ENCODE measurements around the gene UBXN11. TPM values are rescaled to one million over a fixed set of nuclear protein-coding genes. Genes with fewer than 3 reads are reported as not detected.
A peak's percentile ranks its signal among the peaks of the same experiment; 100 is the strongest.

Gene UBXN11
- total RNA-seq, 1 donor from 2014 or later, result 8.3 TPM

DNA sequence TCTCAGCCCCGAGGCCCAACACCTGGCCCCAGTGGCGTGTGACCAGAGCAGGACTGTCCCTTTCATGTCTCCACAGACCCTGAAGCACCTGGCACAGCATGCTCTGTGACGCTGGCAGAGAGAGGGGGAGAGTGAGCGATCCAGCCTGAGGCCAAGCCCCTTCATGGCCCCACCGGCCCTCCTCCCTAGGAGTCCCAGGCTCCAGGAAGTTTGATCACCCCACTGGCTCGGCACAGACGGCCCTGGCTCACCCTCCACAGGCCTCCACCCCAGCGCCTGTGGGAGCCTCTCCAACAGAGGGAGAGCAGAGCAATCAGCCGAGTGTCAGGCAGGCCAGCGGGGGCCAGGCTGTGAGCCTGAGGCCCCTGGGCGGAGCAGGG lies 15.6 kb downstream of the UBXN11 start:
- no peak for ATAC-seq (ENCODE audit: poor library complexity)
- peak; percentile 63 for DNase-seq
- intact Hi-C loops (cut with DNase I), result no loop called here

- ATAC-seq (ENCODE audit: poor library complexity), result no peak
Measured at GRCh38 chr1:26290122-26290881, 16.1 kb downstream of the UBXN11 start.

DNA sequence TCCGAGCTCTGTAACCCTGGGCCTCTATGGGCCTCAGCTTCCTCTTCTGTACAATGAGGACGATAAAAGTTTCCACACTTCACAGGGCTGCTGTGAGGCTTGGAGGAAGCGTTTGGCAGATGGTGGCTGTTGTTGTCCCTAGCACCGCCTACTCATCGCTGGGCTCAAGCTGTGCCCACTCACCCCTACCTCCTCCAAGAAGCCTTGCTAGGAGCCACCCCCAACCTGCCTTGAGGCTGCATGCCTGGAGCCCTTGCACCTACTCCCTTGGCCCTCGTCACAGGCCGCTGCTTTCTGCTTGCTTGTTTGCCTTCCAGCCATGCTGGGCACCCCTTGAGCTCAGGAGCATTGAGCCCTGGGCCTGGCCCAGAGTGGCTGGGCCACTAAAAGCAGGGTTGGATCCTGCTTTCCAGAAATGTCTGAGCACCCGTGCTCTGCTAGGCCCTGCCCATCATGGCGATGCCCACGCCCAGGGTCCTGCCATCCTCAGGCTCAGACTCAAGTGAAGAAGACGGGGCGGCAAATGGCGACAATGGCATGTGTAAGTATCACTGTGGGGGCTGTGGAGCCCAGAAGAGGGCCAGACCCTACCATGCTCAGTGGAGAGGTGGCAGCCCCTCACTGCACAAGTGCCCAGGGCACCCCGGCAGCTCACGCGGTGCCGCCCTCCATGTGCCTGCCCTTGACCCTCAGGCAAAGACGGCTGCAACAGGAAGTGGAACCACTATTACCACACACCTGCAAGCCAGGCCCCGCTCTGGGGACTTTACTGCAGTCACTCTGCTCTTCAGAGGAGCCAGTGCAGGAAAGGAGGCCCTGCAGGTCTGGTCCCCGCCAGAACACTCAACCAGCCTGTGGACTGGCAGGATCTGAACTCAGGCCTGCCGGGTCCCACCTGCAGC lies 17.0 kb downstream of the UBXN11 start:
- intact Hi-C loops (cut with DNase I), result loop anchor here (10.0 kb wide), 1 partner anchor 75 kb away; no protein-coding TSS in a partner anchor

More at GRCh38 chr1:26290122-26290881, 16.1 kb downstream of the UBXN11 start:
- intact Hi-C loops (cut with DNase I), result no loop called here
- DNase-seq, result no peak

DNA sequence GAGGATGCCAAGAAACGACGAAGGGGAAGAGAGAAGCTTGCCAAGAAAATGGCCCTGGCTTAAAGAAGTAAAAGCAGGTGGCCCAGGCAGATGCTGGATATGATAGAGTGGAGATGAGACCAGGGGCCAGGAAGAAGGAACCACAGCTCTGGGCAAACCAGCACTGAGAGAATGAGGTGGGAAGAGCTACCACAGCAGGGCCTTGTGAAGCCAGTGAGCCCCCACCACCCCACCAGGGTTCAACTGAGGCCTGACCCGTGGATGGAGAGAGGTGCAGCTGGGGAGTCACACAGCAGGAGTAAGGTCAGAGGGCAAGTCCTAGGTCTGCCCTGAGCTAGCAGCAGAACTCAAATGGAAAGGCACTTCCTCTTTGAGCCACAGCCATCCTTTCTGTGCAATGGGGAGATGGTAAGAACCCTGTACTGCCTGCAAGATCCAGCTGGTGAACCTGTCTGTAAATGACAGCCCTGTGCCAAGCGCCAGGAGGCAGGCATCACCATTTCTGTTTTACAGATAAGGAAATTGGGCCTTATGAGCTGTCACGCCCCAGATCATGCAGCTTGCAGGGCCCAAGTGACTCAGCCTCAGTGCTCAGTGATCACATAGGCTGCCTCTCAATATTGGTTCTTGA lies 18.0 kb downstream of the UBXN11 start:
- DNase-seq (no peak), ATAC-seq (ENCODE audit: poor library complexity) (no peak)
- intact Hi-C loops (cut with DNase I), result loop anchor here (10.0 kb wide), 1 partner anchor 76 kb away; no protein-coding TSS in a partner anchor

More for the DNA sequence above, 17.0 kb downstream of the UBXN11 start:
- ATAC-seq (ENCODE audit: poor library complexity), result peak; percentile 3
- DNase-seq, result peak; percentile 67

GRCh38 chr1:26287811-26288210 lies 18.6 kb downstream of the UBXN11 start:
- intact Hi-C loops (cut with DNase I), result loop anchor here (10.0 kb wide), 1 partner anchor 77 kb away; no protein-coding TSS in a partner anchor
- ATAC-seq (ENCODE audit: poor library complexity) (no peak), DNase-seq (no peak)

DNA sequence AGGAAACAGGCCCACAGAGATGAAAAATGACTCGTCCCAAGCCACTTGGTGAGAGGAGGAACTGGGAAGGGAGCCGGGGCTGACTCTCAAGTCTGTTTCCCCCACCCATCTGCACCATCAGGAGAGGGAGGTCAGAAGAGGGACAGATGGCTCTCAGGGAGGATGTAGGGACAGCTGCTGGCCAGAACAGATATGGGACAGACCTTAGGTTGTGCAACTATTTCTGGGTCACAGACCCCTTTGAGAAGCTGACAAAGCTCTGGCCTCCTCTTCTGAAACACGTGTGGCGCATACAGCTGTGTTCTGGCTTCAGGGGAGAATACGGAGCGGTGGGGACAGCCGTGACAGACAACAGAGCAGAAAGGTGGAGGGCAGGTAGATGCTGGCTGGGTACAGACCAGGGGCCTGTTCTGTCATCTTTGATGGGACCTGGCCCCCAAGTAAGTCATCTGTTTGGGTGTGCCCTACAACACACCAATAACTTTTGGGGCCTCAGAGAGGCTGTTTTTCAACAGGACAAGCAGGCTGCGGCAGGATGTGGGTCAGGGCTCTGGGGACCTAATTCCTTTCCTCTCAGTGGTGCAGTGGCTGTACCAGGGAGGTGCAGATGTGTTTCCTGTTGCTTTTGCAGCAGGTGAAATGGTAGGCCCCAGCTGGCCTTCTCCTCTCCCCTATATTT lies 19.3 kb downstream of the UBXN11 start:
- ATAC-seq (ENCODE audit: poor library complexity) (peak; percentile 55), DNase-seq (peak; percentile 73)
- intact Hi-C loops (cut with DNase I), result loop anchor here (10.0 kb wide), 1 partner anchor 78 kb away; no protein-coding TSS in a partner anchor

GRCh38 chr1:26286064-26286416 lies 20.4 kb downstream of the UBXN11 start:
- intact Hi-C loops (cut with DNase I), result loop anchor here (10.0 kb wide), 1 partner anchor 79 kb away; no protein-coding TSS in a partner anchor
- no peak for ATAC-seq (ENCODE audit: poor library complexity)
- no peak for DNase-seq

GRCh38 chr1:26285366-26286063 lies 20.9 kb downstream of the UBXN11 start:
- intact Hi-C loops (cut with DNase I), result loop anchor here (10.0 kb wide), 1 partner anchor 79 kb away; no protein-coding TSS in a partner anchor
- ATAC-seq (ENCODE audit: poor library complexity), result no peak
- peak; percentile 61 for DNase-seq

DNA sequence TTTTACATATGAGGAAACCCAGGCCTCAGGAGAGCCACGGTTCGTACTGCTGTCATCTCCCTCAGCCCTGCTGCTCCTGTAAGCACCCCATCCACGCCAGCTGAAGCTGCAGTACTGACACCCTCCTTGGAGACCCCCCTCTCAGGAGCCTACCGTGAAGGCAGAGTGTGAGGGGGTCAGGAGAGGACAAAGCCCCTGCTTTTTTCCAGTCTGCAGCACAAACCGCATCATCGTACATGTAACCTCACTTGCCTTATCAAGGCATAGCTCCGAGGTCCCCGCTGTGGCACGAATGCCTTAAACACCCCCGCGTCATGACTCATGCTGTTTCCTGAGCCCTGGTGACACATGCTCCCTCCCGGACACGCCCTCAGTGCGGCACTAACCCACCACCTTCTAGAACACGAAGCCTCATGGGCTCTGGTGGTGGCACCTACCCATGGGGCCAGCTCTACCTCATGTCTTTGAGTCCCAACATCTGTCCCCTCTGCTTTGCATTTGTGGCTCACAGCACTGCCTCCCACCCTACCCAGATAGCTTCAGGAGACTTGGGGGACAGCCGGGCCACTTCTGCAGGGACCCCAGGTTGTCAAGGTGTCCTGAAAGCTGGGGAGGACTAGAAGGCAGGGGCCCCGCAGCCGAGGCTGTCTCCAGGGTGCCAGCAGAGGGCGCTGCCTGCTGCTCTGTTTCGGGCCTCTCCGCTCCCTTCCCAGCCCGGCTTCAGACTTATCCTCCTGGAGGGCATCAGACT lies 21.7 kb downstream of the UBXN11 start:
- DNase-seq (peak; percentile 81), ATAC-seq (ENCODE audit: poor library complexity) (peak; percentile 34)
- intact Hi-C loops (cut with DNase I), result loop anchor here (10.0 kb wide), 1 partner anchor 80 kb away; no protein-coding TSS in a partner anchor

DNA sequence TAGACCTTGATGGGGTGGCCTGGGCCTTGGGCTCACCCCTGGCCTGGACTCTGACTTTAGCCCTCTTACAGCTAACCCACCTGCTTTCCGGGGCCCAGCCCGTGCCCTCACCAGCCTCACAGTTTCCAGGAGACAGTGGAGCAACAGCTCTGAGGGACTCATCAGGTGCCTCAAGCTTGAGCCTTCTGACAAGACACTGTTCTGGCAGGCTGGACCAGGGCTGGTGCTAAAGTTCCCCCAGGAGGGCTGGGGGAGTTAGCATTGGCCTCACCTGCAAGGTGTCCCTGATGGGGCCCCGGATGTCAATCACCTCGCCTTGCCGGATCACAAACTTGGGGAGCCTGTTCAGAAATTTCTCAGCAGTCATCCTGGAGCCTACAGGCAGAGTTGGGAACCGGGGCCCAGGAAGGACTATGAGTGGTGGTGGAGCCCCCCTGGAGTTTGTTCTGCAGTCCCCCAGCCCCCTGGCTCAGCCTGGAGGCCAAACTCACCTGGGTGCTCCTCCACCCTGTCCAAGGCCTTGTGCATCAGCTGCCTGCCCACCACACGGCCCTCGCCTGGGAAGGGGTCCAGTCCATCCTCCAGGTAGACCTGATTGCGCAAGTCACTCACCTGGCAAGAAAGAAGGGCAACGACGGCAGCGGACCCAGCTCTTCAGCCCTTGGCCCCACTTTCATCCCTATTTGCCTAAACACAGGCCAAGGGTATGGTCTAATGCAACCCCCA lies 22.4 kb downstream of the UBXN11 start:
- ATAC-seq (ENCODE audit: poor library complexity), result no peak
- no peak for DNase-seq

GRCh38 chr1:26283279-26283853 lies 23.1 kb downstream of the UBXN11 start:
- intact Hi-C loops (cut with DNase I), result loop anchor here (10.0 kb wide), 1 partner anchor 81 kb away; no protein-coding TSS in a partner anchor
- ATAC-seq (ENCODE audit: poor library complexity), result no peak
- DNase-seq, result no peak

More for the DNA sequence above, 22.4 kb downstream of the UBXN11 start:
- intact Hi-C loops (cut with DNase I), result loop anchor here (10.0 kb wide), 1 partner anchor 81 kb away; no protein-coding TSS in a partner anchor

- intact Hi-C loops (cut with DNase I), result loop anchor here (10.0 kb wide), 1 partner anchor 82 kb away; no protein-coding TSS in a partner anchor
- ATAC-seq (ENCODE audit: poor library complexity) (no peak), DNase-seq (no peak)
Measured at GRCh38 chr1:26282401-26282918, 24.0 kb downstream of the UBXN11 start.

- intact Hi-C loops (cut with DNase I), result loop anchor here (10.0 kb wide), 1 partner anchor 83 kb away; no protein-coding TSS in a partner anchor
- peak; percentile 68 for DNase-seq
- no peak for ATAC-seq (ENCODE audit: poor library complexity)
Measured at GRCh38 chr1:26281971-26282370, 24.5 kb downstream of the UBXN11 start.

GRCh38 chr1:26281091-26281958 lies 25.1 kb downstream of the UBXN11 start:
- ATAC-seq (ENCODE audit: poor library complexity), result no peak
- intact Hi-C loops (cut with DNase I), result loop anchor here (10.0 kb wide), 1 partner anchor 83 kb away; no protein-coding TSS in a partner anchor
- DNase-seq, result no peak
